ENCODE data around the gene CHRDL1. TPM values are rescaled to one million over a fixed set of nuclear protein-coding genes. Genes with fewer than 3 reads are reported as not detected.
"Not testable (repeated sequence)": the region's sequence is repeated elsewhere in the genome, so short reads cannot be mapped to it uniquely, and the experiment has no call there.

The CHRDL1 gene
- total RNA-seq, 1 donor from 2014 or later: 0.28 TPM

DNA sequence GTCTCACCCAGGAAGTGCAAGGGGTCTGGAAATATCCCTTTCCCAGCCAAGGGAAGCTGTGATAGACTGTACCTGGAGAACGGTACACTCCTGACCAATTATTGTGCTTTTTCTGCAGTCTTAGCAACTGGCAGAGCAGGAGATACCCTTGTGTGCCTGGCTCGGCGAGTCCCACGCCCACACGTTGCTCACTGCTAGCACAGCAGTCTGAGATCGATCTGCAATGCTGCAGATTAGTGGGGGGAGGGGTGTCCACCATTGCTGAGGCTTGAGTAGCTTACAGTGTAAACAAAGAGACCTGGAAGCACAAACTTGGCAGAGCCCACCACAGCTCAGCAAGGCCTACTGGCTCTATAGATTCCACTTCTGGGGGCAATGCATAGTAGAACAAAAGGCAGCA is 138.5 kb downstream of the CHRDL1 start:
- TF ChIP-seq, protein P1, sequence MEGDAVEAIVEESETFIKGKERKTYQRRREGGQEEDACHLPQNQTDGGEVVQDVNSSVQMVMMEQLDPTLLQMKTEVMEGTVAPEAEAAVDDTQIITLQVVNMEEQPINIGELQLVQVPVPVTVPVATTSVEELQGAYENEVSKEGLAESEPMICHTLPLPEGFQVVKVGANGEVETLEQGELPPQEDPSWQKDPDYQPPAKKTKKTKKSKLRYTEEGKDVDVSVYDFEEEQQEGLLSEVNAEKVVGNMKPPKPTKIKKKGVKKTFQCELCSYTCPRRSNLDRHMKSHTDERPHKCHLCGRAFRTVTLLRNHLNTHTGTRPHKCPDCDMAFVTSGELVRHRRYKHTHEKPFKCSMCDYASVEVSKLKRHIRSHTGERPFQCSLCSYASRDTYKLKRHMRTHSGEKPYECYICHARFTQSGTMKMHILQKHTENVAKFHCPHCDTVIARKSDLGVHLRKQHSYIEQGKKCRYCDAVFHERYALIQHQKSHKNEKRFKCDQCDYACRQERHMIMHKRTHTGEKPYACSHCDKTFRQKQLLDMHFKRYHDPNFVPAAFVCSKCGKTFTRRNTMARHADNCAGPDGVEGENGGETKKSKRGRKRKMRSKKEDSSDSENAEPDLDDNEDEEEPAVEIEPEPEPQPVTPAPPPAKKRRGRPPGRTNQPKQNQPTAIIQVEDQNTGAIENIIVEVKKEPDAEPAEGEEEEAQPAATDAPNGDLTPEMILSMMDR (IDR thresholded peaks at IDR 0.05; ENCODE audit: unreplicated experiment): no peak
- Mint-ChIP-seq H3K9me3 (ENCODE audit: unreplicated experiment) (no peaks in the 10 kb centered on the region), H3K36me3 (ENCODE audit: low read depth, unreplicated experiment) (no peaks in the 10 kb centered on the region), H3K27ac (ENCODE audit: unreplicated experiment) (no peak overlapping the region), H3K4me3 (ENCODE audit: unreplicated experiment) (no peak overlapping the region), H3K27me3 (ENCODE audit: unreplicated experiment) (no peaks in the 10 kb centered on the region), H3K4me1 (ENCODE audit: unreplicated experiment) (no peaks in the 10 kb centered on the region)
- no peak for DNase-seq (ENCODE audit: low spot score)

GRCh38 chrX:110654280-110654679 is 141.3 kb downstream of the CHRDL1 start:
- H3K9me3 Mint-ChIP-seq (ENCODE audit: unreplicated experiment); DNase-seq (ENCODE audit: low spot score); H3K27ac Mint-ChIP-seq (ENCODE audit: unreplicated experiment); H3K27me3 Mint-ChIP-seq (ENCODE audit: unreplicated experiment); H3K4me3 Mint-ChIP-seq (ENCODE audit: unreplicated experiment); H3K36me3 Mint-ChIP-seq (ENCODE audit: low read depth, unreplicated experiment); H3K4me1 Mint-ChIP-seq (ENCODE audit: unreplicated experiment): not testable (repeated sequence)

GRCh38 chrX:110646386-110646785 is 149.2 kb downstream of the CHRDL1 start:
- H3K4me1 Mint-ChIP-seq (ENCODE audit: unreplicated experiment): no peaks in the 10 kb centered on the region
- H3K27ac Mint-ChIP-seq (ENCODE audit: unreplicated experiment): no peak overlapping the region
- TF ChIP-seq, protein P1 (IDR thresholded peaks at IDR 0.05; ENCODE audit: unreplicated experiment): no peak

More at GRCh38 chrX:110646386-110646785, 149.2 kb downstream of the CHRDL1 start:
- H3K27me3 Mint-ChIP-seq (ENCODE audit: unreplicated experiment): no peaks in the 10 kb centered on the region
- H3K9me3 Mint-ChIP-seq (ENCODE audit: unreplicated experiment): no peaks in the 10 kb centered on the region
- no peak overlapping the region for H3K4me3 Mint-ChIP-seq (ENCODE audit: unreplicated experiment)
- DNase-seq (ENCODE audit: low spot score): no peak
- no peaks in the 10 kb centered on the region for H3K36me3 Mint-ChIP-seq (ENCODE audit: low read depth, unreplicated experiment)

Data from endothelial cell (in vitro differentiated cells).